ENCODE data around the gene RGS10.
"Not testable (repeated sequence)": the region's sequence is repeated elsewhere in the genome, so short reads cannot be mapped to it uniquely, and the experiment has no call there.

Gene RGS10

GRCh38 chr10:119562097-119562496, 19.6 kb upstream of the RGS10 start:
- TF ChIP-seq, protein P1, sequence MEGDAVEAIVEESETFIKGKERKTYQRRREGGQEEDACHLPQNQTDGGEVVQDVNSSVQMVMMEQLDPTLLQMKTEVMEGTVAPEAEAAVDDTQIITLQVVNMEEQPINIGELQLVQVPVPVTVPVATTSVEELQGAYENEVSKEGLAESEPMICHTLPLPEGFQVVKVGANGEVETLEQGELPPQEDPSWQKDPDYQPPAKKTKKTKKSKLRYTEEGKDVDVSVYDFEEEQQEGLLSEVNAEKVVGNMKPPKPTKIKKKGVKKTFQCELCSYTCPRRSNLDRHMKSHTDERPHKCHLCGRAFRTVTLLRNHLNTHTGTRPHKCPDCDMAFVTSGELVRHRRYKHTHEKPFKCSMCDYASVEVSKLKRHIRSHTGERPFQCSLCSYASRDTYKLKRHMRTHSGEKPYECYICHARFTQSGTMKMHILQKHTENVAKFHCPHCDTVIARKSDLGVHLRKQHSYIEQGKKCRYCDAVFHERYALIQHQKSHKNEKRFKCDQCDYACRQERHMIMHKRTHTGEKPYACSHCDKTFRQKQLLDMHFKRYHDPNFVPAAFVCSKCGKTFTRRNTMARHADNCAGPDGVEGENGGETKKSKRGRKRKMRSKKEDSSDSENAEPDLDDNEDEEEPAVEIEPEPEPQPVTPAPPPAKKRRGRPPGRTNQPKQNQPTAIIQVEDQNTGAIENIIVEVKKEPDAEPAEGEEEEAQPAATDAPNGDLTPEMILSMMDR (IDR thresholded peaks at IDR 0.05; ENCODE audit: borderline replicate concordance, control extremely low read depth, extremely low read depth, insufficient read depth, missing control alignments): no peak
- in situ Hi-C loops (cut with MboI; ENCODE audit: low sequenced_read_pairs, unreplicated experiment): no loop called here

DNA sequence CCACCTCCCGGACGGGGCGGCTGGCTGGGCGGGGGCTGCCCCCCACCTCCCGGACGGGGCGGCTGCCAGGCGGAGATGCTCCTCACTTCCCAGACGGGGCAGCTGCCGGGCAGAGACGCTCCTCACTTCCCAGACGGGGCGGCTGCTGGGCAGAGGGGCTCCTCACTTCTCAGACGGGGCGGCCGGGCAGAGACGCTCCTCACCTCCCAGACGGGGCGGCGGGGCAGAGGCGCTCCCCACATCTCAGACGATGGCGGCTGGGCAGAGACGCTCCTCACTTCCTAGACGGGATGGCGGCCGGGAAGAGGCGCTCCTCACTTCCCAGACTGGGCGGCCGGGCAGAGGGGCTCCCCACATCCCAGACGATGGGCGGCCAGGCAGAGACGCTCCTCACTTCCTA, 17.0 kb upstream of the RGS10 start:
- in situ Hi-C loops (cut with MboI; ENCODE audit: low sequenced_read_pairs, unreplicated experiment); DNase-seq (ENCODE audit: low spot score): not testable (repeated sequence)

More at GRCh38 chr10:119562097-119562496, 19.6 kb upstream of the RGS10 start:
- DNase-seq (ENCODE audit: low spot score): no peak

DNA sequence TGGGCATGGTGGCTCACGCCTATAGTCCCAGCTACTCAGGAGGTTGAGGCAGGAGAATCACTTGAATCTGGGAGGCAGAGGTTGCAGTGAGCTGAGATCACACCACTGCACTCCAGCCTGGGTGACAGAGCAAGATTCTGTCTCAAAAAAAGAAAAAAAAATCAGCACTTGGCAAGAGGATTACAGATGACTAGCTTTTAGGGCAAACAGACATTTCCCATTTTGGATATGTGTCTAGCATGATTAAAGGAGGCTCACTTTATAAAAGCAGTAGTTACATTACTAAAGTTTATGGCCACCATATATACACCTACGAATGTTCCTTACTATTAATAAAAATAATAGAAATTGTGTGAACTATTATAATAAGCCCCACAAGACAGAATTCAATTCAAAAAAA, 13.6 kb upstream of the RGS10 start:
- DNase-seq (ENCODE audit: low spot score); in situ Hi-C loops (cut with MboI; ENCODE audit: low sequenced_read_pairs, unreplicated experiment): not testable (repeated sequence)

- TF ChIP-seq, protein P1 (IDR thresholded peaks at IDR 0.05; ENCODE audit: borderline replicate concordance, control extremely low read depth, extremely low read depth, insufficient read depth, missing control alignments): no peak
- in situ Hi-C loops (cut with MboI; ENCODE audit: low sequenced_read_pairs, unreplicated experiment): no loop called here
- no peak for DNase-seq (ENCODE audit: low spot score)
Observed at GRCh38 chr10:119555178-119555784, 12.8 kb upstream of the RGS10 start.

DNA sequence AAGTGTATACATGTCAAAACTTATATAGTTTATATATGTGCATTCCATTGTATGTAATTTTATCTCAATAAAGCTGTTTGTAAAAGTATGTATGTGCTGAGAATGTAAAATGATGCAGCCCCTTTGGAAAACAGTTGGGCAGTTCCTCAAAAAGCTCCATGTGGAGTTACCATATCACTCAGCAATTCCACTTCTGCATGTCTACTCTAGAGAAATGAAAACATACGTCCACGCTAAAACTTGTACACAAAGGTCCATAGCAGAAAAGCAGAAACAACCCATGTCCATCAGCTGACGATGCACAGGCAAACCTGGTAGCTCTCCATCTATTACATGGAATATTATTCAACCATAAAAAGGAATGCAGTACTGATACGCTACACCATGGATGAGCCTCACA, 8.3 kb upstream of the RGS10 start:
- in situ Hi-C loops (cut with MboI; ENCODE audit: low sequenced_read_pairs, unreplicated experiment): no loop called here
- no peak for DNase-seq (ENCODE audit: low spot score)

GRCh38 chr10:119549247-119549999, 6.9 kb upstream of the RGS10 start:
- TF ChIP-seq, protein P1 (IDR thresholded peaks at IDR 0.05; ENCODE audit: borderline replicate concordance, control extremely low read depth, extremely low read depth, insufficient read depth, missing control alignments): no peak
- DNase-seq (ENCODE audit: low spot score): no peak
- in situ Hi-C loops (cut with MboI; ENCODE audit: low sequenced_read_pairs, unreplicated experiment): no loop called here

More for the DNA sequence above, 8.3 kb upstream of the RGS10 start:
- TF ChIP-seq, protein P1 (IDR thresholded peaks at IDR 0.05; ENCODE audit: borderline replicate concordance, control extremely low read depth, extremely low read depth, insufficient read depth, missing control alignments): no peak

GRCh38 chr10:119546009-119546408, 3.5 kb upstream of the RGS10 start:
- no peak for DNase-seq (ENCODE audit: low spot score)
- in situ Hi-C loops (cut with MboI; ENCODE audit: low sequenced_read_pairs, unreplicated experiment): no loop called here
- TF ChIP-seq, protein P1 (IDR thresholded peaks at IDR 0.05; ENCODE audit: borderline replicate concordance, control extremely low read depth, extremely low read depth, insufficient read depth, missing control alignments): no peak
